ENCODE data around the gene FAM118A. TPM values are rescaled to one million over a fixed set of nuclear protein-coding genes. Genes with fewer than 3 reads are reported as not detected.
"Not testable (repeated sequence)": the region's sequence is repeated elsewhere in the genome, so short reads cannot be mapped to it uniquely, and the experiment has no call there.

FAM118A gene
- 20.8 to 31.1 TPM (median 28.6 TPM) in 3 replicates for polyA plus RNA-seq
- 13.8 TPM for polyA plus RNA-seq (2011; ENCODE audit: low read depth)
- 11.0 and 15.6 TPM in 2 replicates for polyA plus RNA-seq (2011; cell fraction: cytosol; rRNA removed)
- polyA plus RNA-seq (2011; cell fraction: nucleus; rRNA removed) = 74.0 and 91.3 TPM in 2 replicates
- polyA plus RNA-seq (2012; ENCODE audit: low replicate concordance) = 13.3 and 15.0 TPM in 2 replicates
- 13.7 to 19.9 TPM (median 18.3 TPM) in 3 replicates for polyA minus RNA-seq
- 24.0 TPM for polyA minus RNA-seq (2011; cell fraction: cytosol; rRNA and poly(A)+ RNA removed)
- polyA minus RNA-seq (2011; cell fraction: nucleus; rRNA and poly(A)+ RNA removed) = 20.0 and 31.6 TPM in 2 replicates

DNA sequence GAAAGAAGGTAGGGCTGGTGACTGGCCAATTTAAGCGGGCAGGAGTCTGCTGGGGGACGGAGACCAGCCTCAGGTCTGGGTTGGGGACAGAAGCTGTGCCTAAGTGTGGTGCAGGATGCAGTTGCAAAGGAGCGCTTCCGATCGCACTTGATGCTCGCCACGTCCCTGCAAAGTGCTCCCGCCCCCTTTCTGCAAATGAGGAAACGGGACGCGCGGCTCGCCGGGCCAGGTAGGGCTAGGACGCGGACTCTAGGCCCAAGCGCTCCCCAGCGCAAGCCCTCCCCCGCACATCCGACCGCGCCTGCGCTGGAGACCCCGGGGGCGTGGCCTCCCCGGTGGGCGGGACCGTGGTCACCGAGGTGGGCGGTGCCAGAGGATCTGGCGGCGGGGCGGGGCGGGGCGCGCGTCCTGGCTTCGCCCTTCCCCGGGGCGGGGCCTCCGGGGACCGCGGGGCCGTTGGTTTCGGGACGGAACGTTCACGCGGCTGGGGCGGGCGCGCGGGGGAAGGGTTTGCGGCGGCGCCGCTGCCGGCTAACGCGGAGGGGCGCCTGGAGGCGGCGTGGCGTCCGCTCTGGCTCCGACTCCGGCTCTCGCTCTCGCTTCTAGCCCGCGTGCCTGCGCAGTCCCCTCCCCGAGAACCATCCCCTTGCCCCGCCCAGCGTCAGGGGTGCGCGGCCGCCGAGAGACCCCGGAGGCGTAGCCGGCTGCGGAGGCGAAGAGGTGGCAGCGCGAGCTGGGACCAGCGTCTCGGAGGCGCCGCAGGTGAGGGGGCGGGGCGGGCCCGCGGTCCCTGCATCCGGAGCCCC, at the start of gene FAM118A:
Gene FAM118A, plus strand, starts transcription at position 513 of the 806 bp plus-strand sequence. CDS start 12,446 bp downstream, outside the sequence.
- no peak for TF ChIP-seq EZH2 (IDR thresholded peaks at IDR 0.05; ENCODE audit: low read length)
- TF ChIP-seq, protein P1, sequence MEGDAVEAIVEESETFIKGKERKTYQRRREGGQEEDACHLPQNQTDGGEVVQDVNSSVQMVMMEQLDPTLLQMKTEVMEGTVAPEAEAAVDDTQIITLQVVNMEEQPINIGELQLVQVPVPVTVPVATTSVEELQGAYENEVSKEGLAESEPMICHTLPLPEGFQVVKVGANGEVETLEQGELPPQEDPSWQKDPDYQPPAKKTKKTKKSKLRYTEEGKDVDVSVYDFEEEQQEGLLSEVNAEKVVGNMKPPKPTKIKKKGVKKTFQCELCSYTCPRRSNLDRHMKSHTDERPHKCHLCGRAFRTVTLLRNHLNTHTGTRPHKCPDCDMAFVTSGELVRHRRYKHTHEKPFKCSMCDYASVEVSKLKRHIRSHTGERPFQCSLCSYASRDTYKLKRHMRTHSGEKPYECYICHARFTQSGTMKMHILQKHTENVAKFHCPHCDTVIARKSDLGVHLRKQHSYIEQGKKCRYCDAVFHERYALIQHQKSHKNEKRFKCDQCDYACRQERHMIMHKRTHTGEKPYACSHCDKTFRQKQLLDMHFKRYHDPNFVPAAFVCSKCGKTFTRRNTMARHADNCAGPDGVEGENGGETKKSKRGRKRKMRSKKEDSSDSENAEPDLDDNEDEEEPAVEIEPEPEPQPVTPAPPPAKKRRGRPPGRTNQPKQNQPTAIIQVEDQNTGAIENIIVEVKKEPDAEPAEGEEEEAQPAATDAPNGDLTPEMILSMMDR (optimal IDR thresholded peaks at IDR 0.05 in 1 of 3, IDR thresholded peaks at IDR 0.05 in 1 of 3, conservative IDR thresholded peaks at IDR 0.05 in 1 of 3; ENCODE audit: extremely low read depth in 1 of 3, insufficient read depth in 2 of 3, low read length in 3 of 3) = peak in 1 of 3 experiments; percentile 13
- dilution Hi-C loops (cut with MboI; ENCODE audit: extremely low pct_ligation_motif_present, low sequenced_read_pairs) = no loop called here

DNA sequence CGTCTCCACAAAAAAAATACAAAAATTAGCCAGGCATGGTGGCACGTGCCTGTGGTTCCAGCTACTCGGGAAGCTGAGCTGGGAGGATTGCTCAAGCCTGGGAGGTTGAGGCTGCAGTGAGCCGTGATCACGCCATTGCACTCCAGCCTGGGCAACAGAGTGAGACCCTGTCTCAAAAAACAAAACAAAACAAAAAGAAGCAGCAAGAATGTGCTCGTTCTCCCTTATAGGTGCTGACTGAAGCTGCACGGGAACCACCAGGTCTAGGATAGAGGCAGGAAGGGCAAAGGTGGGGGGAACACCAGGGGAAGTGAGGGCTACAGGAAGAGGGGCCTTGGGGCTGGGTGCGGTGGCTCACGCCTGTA, 49.4 kb upstream of the FAM118A start:
- H3K9me3 ChIP-seq (ENCODE audit: control insufficient read depth, low read depth, low read length); H3K79me2 ChIP-seq (ENCODE audit: control insufficient read depth, insufficient read depth, low read length); H3K9ac ChIP-seq (ENCODE audit: control insufficient read depth, extremely low read depth, insufficient read depth, low read length); H3K27ac ChIP-seq (ENCODE audit: control insufficient read depth, insufficient read depth, low read length); dilution Hi-C loops (cut with MboI; ENCODE audit: extremely low pct_ligation_motif_present, low sequenced_read_pairs); H4K20me1 ChIP-seq (ENCODE audit: control insufficient read depth, extremely low read depth, insufficient read depth, low read length); H2AFZ ChIP-seq (ENCODE audit: control insufficient read depth, low read length); H3K36me3 ChIP-seq (ENCODE audit: control insufficient read depth in 2 of 2, extremely low read depth in 1 of 2, insufficient read depth in 2 of 2, low read length in 2 of 2); H3K4me2 ChIP-seq (ENCODE audit: control insufficient read depth, extremely low read depth, insufficient read depth, low read depth, low read length); H3K9me1 ChIP-seq (ENCODE audit: control insufficient read depth, extremely low read depth, insufficient read depth, low read length); H3K4me3 ChIP-seq (ENCODE audit: control insufficient read depth in 2 of 3, extremely low read depth in 1 of 3, insufficient read depth in 2 of 3, low read depth in 1 of 3, low read length in 3 of 3); FAIRE-seq; DNase-seq (ENCODE audit: low read depth, low spot score): not testable (repeated sequence)
- H3K4me1 ChIP-seq (ENCODE audit: control insufficient read depth, extremely low read depth, insufficient read depth, low read length) = peaks cover 14% of the 10 kb centered on the region
- H3K27me3 ChIP-seq (ENCODE audit: control insufficient read depth, extremely low read depth, insufficient read depth, low read length) = peaks cover 11% of the 10 kb centered on the region

More for the DNA sequence above, at the start of gene FAM118A:
- Histone ChIP-seq H3K4me2 (ENCODE audit: control insufficient read depth, extremely low read depth, insufficient read depth, low read depth, low read length) (peak within 1 kb of the TSS; percentile 93), H3K9me1 (ENCODE audit: control insufficient read depth, extremely low read depth, insufficient read depth, low read length) (peaks cover 6% of the 10 kb centered on the region), H3K9me3 (ENCODE audit: control insufficient read depth, low read depth, low read length) (no peaks in the 10 kb centered on the region), H3K27me3 (ENCODE audit: control insufficient read depth, extremely low read depth, insufficient read depth, low read length) (no peaks in the 10 kb centered on the region), H3K4me1 (ENCODE audit: control insufficient read depth, extremely low read depth, insufficient read depth, low read length) (peaks cover 18% of the 10 kb centered on the region), H3K27ac (ENCODE audit: control insufficient read depth, insufficient read depth, low read length) (peak within 1 kb of the TSS; percentile 66), H3K9ac (ENCODE audit: control insufficient read depth, extremely low read depth, insufficient read depth, low read length) (peak within 1 kb of the TSS; percentile 82), H4K20me1 (ENCODE audit: control insufficient read depth, extremely low read depth, insufficient read depth, low read length) (peaks cover 3% of the 10 kb centered on the region), H3K79me2 (ENCODE audit: control insufficient read depth, insufficient read depth, low read length) (peaks cover 33% of the 10 kb centered on the region), H3K36me3 (ENCODE audit: control insufficient read depth in 2 of 2, extremely low read depth in 1 of 2, insufficient read depth in 2 of 2, low read length in 2 of 2) (peaks cover 0 to 6% of the 10 kb centered on the region in 2 experiments), H2AFZ (ENCODE audit: control insufficient read depth, low read length) (peak within 1 kb of the TSS; percentile 98), H3K4me3 (ENCODE audit: control insufficient read depth in 2 of 3, extremely low read depth in 1 of 3, insufficient read depth in 2 of 3, low read depth in 1 of 3, low read length in 3 of 3) (peak within 1 kb of the TSS; percentile 75 to 87 (median 85))
- DNase-seq (ENCODE audit: low read depth, low spot score) (no peak), FAIRE-seq (no peak)

Data from keratinocyte (primary cell).